Gastroesophageal sphincter (tissue), 3 donors: ENCODE results near the gene NEK10.

Experiments used
- CTCF ChIP-seq, 4 experiments: fragments of 200-600 bp in 2 of 4; fragments of 450-650 bp in 2 of 4; sonication (generic) in 1 of 4; IDR thresholded peaks; one replicate each; pipeline ENCODE4 v1.5.1; 2017 to 2019; ENCODE audit warnings: antibody characterized with exemption in 4 of 4, mild to moderate bottlenecking in 2 of 4, moderate library complexity in 2 of 4
- EP300 ChIP-seq: sonication (generic); formaldehyde crosslinking; IDR thresholded peaks from one replicate; pipeline ENCODE4 v1.6.1; 2017; ENCODE audit warnings: antibody characterized with exemption, mild to moderate bottlenecking
- POLR2A ChIP-seq, 2 donors: fragments of 450-650 bp; IDR thresholded peaks; one replicate each; pipeline ENCODE4 v1.6.1; 2017; ENCODE audit warnings: antibody characterized with exemption in 2 of 2, mild to moderate bottlenecking in 2 of 2, moderate library complexity in 1 of 2
- POLR2AphosphoS5 ChIP-seq: sonication (generic); formaldehyde crosslinking; IDR thresholded peaks from one replicate; pipeline ENCODE4 v1.6.1; 2017; ENCODE audit warnings: antibody characterized with exemption

DNA sequence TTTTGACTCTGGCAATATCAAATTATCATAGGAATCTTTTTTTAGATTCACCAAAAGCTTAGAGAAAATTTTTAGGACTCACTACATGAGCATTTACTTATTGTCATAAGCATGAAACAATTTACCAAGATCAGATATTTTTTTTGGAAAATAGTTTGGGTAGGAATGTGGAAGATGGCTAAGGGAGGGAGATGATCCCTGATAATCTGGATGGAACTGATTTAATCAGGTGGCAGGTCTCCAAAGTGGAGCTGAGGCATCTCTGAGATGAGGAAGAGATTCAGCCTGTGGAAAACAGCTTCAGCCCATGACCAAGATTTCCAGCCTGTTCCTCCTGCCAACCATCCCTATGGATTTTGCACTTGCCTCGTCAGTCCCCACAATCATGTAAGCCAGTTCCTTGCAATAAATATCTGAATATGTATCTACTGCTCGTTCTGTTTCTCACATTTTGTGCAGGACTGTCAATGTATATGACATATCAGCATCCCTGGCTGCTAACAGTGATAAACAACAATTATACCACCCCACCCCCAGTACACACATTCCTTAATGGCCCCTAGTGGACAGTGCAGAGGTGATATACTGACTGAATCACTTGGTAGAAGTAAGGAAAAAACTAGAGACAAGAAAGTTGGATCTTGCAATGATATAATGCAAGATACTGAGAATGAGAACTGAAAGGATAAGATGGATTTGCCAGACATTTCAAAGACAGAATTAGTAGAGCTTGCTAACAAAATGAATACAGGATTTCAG lies 183.8 kb downstream of the NEK10 start:
- TF ChIP-seq EP300 (no peak), POLR2A (IDR thresholded peaks at IDR 0.05) (no peak), CTCF (IDR thresholded peaks at IDR 0.05) (no peak), POLR2AphosphoS5 (no peak)
